ENCODE results near the gene HPS5. TPM values are rescaled to one million over a fixed set of nuclear protein-coding genes. Genes with fewer than 3 reads are reported as not detected.

The HPS5 gene, protein sequence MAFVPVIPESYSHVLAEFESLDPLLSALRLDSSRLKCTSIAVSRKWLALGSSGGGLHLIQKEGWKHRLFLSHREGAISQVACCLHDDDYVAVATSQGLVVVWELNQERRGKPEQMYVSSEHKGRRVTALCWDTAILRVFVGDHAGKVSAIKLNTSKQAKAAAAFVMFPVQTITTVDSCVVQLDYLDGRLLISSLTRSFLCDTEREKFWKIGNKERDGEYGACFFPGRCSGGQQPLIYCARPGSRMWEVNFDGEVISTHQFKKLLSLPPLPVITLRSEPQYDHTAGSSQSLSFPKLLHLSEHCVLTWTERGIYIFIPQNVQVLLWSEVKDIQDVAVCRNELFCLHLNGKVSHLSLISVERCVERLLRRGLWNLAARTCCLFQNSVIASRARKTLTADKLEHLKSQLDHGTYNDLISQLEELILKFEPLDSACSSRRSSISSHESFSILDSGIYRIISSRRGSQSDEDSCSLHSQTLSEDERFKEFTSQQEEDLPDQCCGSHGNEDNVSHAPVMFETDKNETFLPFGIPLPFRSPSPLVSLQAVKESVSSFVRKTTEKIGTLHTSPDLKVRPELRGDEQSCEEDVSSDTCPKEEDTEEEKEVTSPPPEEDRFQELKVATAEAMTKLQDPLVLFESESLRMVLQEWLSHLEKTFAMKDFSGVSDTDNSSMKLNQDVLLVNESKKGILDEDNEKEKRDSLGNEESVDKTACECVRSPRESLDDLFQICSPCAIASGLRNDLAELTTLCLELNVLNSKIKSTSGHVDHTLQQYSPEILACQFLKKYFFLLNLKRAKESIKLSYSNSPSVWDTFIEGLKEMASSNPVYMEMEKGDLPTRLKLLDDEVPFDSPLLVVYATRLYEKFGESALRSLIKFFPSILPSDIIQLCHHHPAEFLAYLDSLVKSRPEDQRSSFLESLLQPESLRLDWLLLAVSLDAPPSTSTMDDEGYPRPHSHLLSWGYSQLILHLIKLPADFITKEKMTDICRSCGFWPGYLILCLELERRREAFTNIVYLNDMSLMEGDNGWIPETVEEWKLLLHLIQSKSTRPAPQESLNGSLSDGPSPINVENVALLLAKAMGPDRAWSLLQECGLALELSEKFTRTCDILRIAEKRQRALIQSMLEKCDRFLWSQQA
- 64.7 TPM for total RNA-seq

- H3K36me3 ChIP-seq (ENCODE audit: control insufficient read depth in 3 of 3, insufficient read depth in 3 of 3, low read length in 3 of 3) = peaks cover 3 to 14% (median 9%) of the 10 kb centered on the region in 3 donors
- peak within 1 kb of the TSS; percentile 99 for H3K27ac ChIP-seq (ENCODE audit: low read depth, low read length)
- H3K4me1 ChIP-seq (ENCODE audit: control insufficient read depth in 3 of 3, insufficient read depth in 3 of 3, low read length in 3 of 3) = peaks cover 27 to 35% (median 30%) of the 10 kb centered on the region in 3 donors
- no peaks in the 10 kb centered on the region for H3K9me3 ChIP-seq (ENCODE audit: control insufficient read depth in 3 of 3, low read length in 3 of 3)
- H3K9ac ChIP-seq (ENCODE audit: low read depth in 1 of 3, low read length in 3 of 3) = peak within 1 kb of the TSS; percentile 84 to 95 (median 95)
- H3K27me3 ChIP-seq (ENCODE audit: control insufficient read depth in 3 of 3, insufficient read depth in 3 of 3, low read length in 3 of 3) = no peaks in the 10 kb centered on the region
- H3K4me3 ChIP-seq (ENCODE audit: low read length in 3 of 3) = peak within 1 kb of the TSS; percentile 91 to 95 (median 91)
Measured at GRCh38 chr11:18321969-18322711, at the start of gene HPS5, which contains the start of gene GTF2H1. HPS5 (minus strand) TSS chr11:18322140; CDS start chr11:18317858, 4,282 bp downstream. GTF2H1 (plus strand) TSS chr11:18322567; CDS start chr11:18333075, 10,508 bp downstream.

- no peak overlapping the region for H3K4me3 ChIP-seq (ENCODE audit: low read length in 3 of 3)
- peaks cover 0 to 6% (median 0%) of the 10 kb centered on the region in 3 donors for H3K4me1 ChIP-seq (ENCODE audit: control insufficient read depth in 3 of 3, insufficient read depth in 3 of 3, low read length in 3 of 3)
- H3K9ac ChIP-seq (ENCODE audit: low read depth in 1 of 3, low read length in 3 of 3) = no peak overlapping the region
- no peaks in the 10 kb centered on the region for H3K27me3 ChIP-seq (ENCODE audit: control insufficient read depth in 3 of 3, insufficient read depth in 3 of 3, low read length in 3 of 3)
- H3K9me3 ChIP-seq (ENCODE audit: control insufficient read depth in 3 of 3, low read length in 3 of 3) = no peaks in the 10 kb centered on the region
- no peak overlapping the region for H3K27ac ChIP-seq (ENCODE audit: low read depth, low read length)
- H3K36me3 ChIP-seq (ENCODE audit: control insufficient read depth in 3 of 3, insufficient read depth in 3 of 3, low read length in 3 of 3) = peaks cover 0 to 7% (median 2%) of the 10 kb centered on the region in 3 donors
Measured at GRCh38 chr11:18371279-18371678, 49.3 kb upstream of the HPS5 start.

GRCh38 chr11:18369398-18369797 is 47.5 kb upstream of the HPS5 start:
- peak overlapping the region; percentile 21 for H3K27ac ChIP-seq (ENCODE audit: low read depth, low read length)
- H3K9ac ChIP-seq (ENCODE audit: low read depth in 1 of 3, low read length in 3 of 3) = no peak overlapping the region
- H3K4me3 ChIP-seq (ENCODE audit: low read length in 3 of 3) = no peak overlapping the region
- peaks cover 13 to 18% (median 17%) of the 10 kb centered on the region in 3 donors for H3K36me3 ChIP-seq (ENCODE audit: control insufficient read depth in 3 of 3, insufficient read depth in 3 of 3, low read length in 3 of 3)
- H3K9me3 ChIP-seq (ENCODE audit: control insufficient read depth in 3 of 3, low read length in 3 of 3) = no peaks in the 10 kb centered on the region
- H3K4me1 ChIP-seq (ENCODE audit: control insufficient read depth in 3 of 3, insufficient read depth in 3 of 3, low read length in 3 of 3) = peaks cover 0 to 6% (median 0%) of the 10 kb centered on the region in 3 donors
- H3K27me3 ChIP-seq (ENCODE audit: control insufficient read depth in 3 of 3, insufficient read depth in 3 of 3, low read length in 3 of 3) = no peaks in the 10 kb centered on the region

- Histone ChIP-seq H3K9me3 (ENCODE audit: control insufficient read depth in 3 of 3, low read length in 3 of 3) (no peaks in the 10 kb centered on the region), H3K9ac (ENCODE audit: low read depth in 1 of 3, low read length in 3 of 3) (peak overlapping the region in 1 of 3 donors; percentile 9), H3K4me3 (ENCODE audit: low read length in 3 of 3) (no peak overlapping the region), H3K4me1 (ENCODE audit: control insufficient read depth in 3 of 3, insufficient read depth in 3 of 3, low read length in 3 of 3) (peaks cover 0 to 6% (median 0%) of the 10 kb centered on the region in 3 donors), H3K27ac (ENCODE audit: low read depth, low read length) (peak overlapping the region; percentile 36), H3K36me3 (ENCODE audit: control insufficient read depth in 3 of 3, insufficient read depth in 3 of 3, low read length in 3 of 3) (peaks cover 24 to 28% (median 26%) of the 10 kb centered on the region in 3 donors), H3K27me3 (ENCODE audit: control insufficient read depth in 3 of 3, insufficient read depth in 3 of 3, low read length in 3 of 3) (no peaks in the 10 kb centered on the region)
Measured at GRCh38 chr11:18368221-18368620, 46.3 kb upstream of the HPS5 start.

- Histone ChIP-seq H3K27me3 (ENCODE audit: control insufficient read depth in 3 of 3, insufficient read depth in 3 of 3, low read length in 3 of 3) (no peaks in the 10 kb centered on the region), H3K9ac (ENCODE audit: low read depth in 1 of 3, low read length in 3 of 3) (no peak overlapping the region), H3K4me3 (ENCODE audit: low read length in 3 of 3) (no peak overlapping the region), H3K9me3 (ENCODE audit: control insufficient read depth in 3 of 3, low read length in 3 of 3) (no peaks in the 10 kb centered on the region), H3K36me3 (ENCODE audit: control insufficient read depth in 3 of 3, insufficient read depth in 3 of 3, low read length in 3 of 3) (peaks cover 25 to 33% (median 30%) of the 10 kb centered on the region in 3 donors), H3K4me1 (ENCODE audit: control insufficient read depth in 3 of 3, insufficient read depth in 3 of 3, low read length in 3 of 3) (peaks cover 0 to 6% (median 0%) of the 10 kb centered on the region in 3 donors), H3K27ac (ENCODE audit: low read depth, low read length) (no peak overlapping the region)
Measured at GRCh38 chr11:18367431-18367830, 45.5 kb upstream of the HPS5 start.

DNA sequence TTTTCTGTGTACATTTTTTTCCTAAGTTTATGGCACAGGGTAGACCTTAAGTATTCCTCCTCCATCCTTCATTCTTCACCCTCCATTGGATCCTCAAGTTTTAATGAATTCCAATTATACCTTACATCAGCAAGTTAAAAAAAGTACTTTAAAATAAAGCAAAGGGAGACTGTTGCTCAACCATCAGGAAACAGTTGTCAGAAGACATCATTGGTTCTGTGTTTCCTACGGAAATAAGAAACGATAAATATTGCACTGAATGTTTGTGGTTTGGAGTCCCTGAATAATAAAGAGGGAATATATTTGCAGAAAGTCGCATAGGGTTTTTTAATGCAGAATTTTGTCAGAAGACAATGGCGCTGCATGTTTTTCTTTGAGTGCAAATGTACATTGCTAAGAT is 44.3 kb upstream of the HPS5 start:
- no peak overlapping the region for H3K4me3 ChIP-seq (ENCODE audit: low read length in 3 of 3)
- no peak overlapping the region for H3K27ac ChIP-seq (ENCODE audit: low read depth, low read length)
- H3K36me3 ChIP-seq (ENCODE audit: control insufficient read depth in 3 of 3, insufficient read depth in 3 of 3, low read length in 3 of 3) = peaks cover 32 to 43% (median 39%) of the 10 kb centered on the region in 3 donors
- no peaks in the 10 kb centered on the region for H3K9me3 ChIP-seq (ENCODE audit: control insufficient read depth in 3 of 3, low read length in 3 of 3)
- peaks cover 0 to 6% (median 0%) of the 10 kb centered on the region in 3 donors for H3K4me1 ChIP-seq (ENCODE audit: control insufficient read depth in 3 of 3, insufficient read depth in 3 of 3, low read length in 3 of 3)
- H3K27me3 ChIP-seq (ENCODE audit: control insufficient read depth in 3 of 3, insufficient read depth in 3 of 3, low read length in 3 of 3) = no peaks in the 10 kb centered on the region
- H3K9ac ChIP-seq (ENCODE audit: low read depth in 1 of 3, low read length in 3 of 3) = no peak overlapping the region

DNA sequence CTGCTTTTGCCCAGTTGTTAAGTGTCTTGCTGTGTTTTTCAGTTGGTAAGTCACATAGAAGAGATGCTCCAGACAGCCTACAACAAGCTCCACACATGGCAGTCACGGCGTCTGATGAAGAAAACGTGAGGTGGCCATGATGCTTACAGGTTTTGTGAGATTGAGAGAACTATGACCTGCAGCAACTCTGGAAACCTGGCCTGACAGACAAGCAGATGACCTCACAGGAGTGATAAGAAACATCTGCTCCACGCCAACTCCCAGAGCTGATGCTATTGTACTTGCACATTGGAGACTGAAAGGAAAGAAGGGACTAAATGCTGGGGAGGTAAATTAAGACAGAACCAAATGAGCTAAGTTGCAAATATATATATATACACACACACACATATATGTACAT is 43.8 kb upstream of the HPS5 start:
- peaks cover 0 to 6% (median 0%) of the 10 kb centered on the region in 3 donors for H3K4me1 ChIP-seq (ENCODE audit: control insufficient read depth in 3 of 3, insufficient read depth in 3 of 3, low read length in 3 of 3)
- H3K36me3 ChIP-seq (ENCODE audit: control insufficient read depth in 3 of 3, insufficient read depth in 3 of 3, low read length in 3 of 3) = peaks cover 35 to 48% (median 42%) of the 10 kb centered on the region in 3 donors
- no peak overlapping the region for H3K27ac ChIP-seq (ENCODE audit: low read depth, low read length)
- H3K9ac ChIP-seq (ENCODE audit: low read depth in 1 of 3, low read length in 3 of 3) = no peak overlapping the region
- H3K27me3 ChIP-seq (ENCODE audit: control insufficient read depth in 3 of 3, insufficient read depth in 3 of 3, low read length in 3 of 3) = no peaks in the 10 kb centered on the region
- H3K9me3 ChIP-seq (ENCODE audit: control insufficient read depth in 3 of 3, low read length in 3 of 3) = no peaks in the 10 kb centered on the region
- H3K4me3 ChIP-seq (ENCODE audit: low read length in 3 of 3) = no peak overlapping the region

GRCh38 chr11:18364495-18365073 is 42.6 kb upstream of the HPS5 start:
- H3K4me3 ChIP-seq (ENCODE audit: low read length in 3 of 3) = no peak overlapping the region
- no peak overlapping the region for H3K27ac ChIP-seq (ENCODE audit: low read depth, low read length)
- no peaks in the 10 kb centered on the region for H3K9me3 ChIP-seq (ENCODE audit: control insufficient read depth in 3 of 3, low read length in 3 of 3)
- H3K36me3 ChIP-seq (ENCODE audit: control insufficient read depth in 3 of 3, insufficient read depth in 3 of 3, low read length in 3 of 3) = peaks cover 37 to 56% (median 42%) of the 10 kb centered on the region in 3 donors
- H3K4me1 ChIP-seq (ENCODE audit: control insufficient read depth in 3 of 3, insufficient read depth in 3 of 3, low read length in 3 of 3) = peaks cover 0 to 5% (median 0%) of the 10 kb centered on the region in 3 donors
- H3K27me3 ChIP-seq (ENCODE audit: control insufficient read depth in 3 of 3, insufficient read depth in 3 of 3, low read length in 3 of 3) = no peaks in the 10 kb centered on the region
- H3K9ac ChIP-seq (ENCODE audit: low read depth in 1 of 3, low read length in 3 of 3) = no peak overlapping the region

DNA sequence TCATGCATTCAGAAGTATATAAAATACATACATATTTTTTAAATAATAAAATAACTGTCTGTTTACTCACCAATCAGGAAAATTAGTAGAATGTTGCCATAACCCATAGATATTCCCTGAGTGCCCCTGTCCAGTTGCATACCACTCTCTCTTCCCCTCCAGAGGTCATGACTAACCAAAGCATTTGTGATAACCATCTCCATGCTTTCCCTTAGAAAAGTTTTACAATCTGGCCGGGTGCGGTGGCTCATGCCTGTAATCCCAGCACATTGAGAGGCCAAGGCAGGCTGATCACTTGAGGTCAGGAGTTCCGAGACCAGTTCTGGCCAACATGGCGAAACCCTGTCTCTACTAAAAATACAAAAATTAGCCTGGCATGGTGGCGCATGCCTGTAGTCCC is 39.2 kb upstream of the HPS5 start:
- no peaks in the 10 kb centered on the region for H3K4me1 ChIP-seq (ENCODE audit: control insufficient read depth in 3 of 3, insufficient read depth in 3 of 3, low read length in 3 of 3)
- H3K36me3 ChIP-seq (ENCODE audit: control insufficient read depth in 3 of 3, insufficient read depth in 3 of 3, low read length in 3 of 3) = peaks cover 55 to 80% (median 57%) of the 10 kb centered on the region in 3 donors
- no peak overlapping the region for H3K4me3 ChIP-seq (ENCODE audit: low read length in 3 of 3)
- H3K27me3 ChIP-seq (ENCODE audit: control insufficient read depth in 3 of 3, insufficient read depth in 3 of 3, low read length in 3 of 3) = no peaks in the 10 kb centered on the region
- H3K27ac ChIP-seq (ENCODE audit: low read depth, low read length) = no peak overlapping the region
- H3K9me3 ChIP-seq (ENCODE audit: control insufficient read depth in 3 of 3, low read length in 3 of 3) = no peaks in the 10 kb centered on the region
- H3K9ac ChIP-seq (ENCODE audit: low read depth in 1 of 3, low read length in 3 of 3) = no peak overlapping the region

Data from skeletal muscle tissue (tissue), 4 donors.